Femur (tissue), 1 donor: ENCODE measurements around the gene FNDC8.
A peak's percentile ranks its signal among the peaks of the same experiment; 100 is the strongest.
"Not testable (repeated sequence)": the region's sequence is repeated elsewhere in the genome, so short reads cannot be mapped to it uniquely, and the experiment has no call there.

Experiments used
- DNase-seq: peaks from one replicate; pipeline ENCODE4 v3.0.0-alpha.2; 2017

FNDC8 gene

GRCh38 chr17:35144840-35145239 lies 23.4 kb downstream of the FNDC8 start:
- no peak for DNase-seq

GRCh38 chr17:35146214-35146833 lies 24.9 kb downstream of the FNDC8 start:
- DNase-seq, result no peak

DNA sequence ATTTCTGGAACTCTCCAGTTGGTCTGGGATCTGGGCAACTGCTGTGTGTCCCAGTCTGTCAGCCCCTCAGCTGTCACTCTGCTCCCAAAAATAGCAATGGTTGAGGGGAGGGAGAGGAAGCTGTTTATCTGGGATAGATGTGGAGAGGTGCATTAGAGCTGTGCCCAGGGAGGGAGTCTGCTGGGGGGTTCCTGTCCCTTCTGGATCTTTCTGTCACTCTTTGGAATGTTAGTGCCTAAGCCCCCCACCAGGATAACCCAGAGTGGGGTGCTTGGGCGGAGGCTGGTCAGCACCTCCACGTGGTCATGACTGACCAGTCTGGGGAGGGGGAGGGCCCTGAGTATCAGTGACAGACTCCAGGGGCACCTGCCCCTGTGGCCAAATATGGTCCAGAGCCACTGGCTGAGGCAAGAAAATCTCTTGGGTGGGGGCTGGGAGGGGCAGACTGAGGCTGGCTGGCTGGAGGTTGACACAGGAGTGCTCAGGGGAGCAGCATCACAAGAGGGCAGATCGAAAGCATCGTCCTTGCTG lies 26.0 kb downstream of the FNDC8 start, which contains the start of gene UNC45B:
UNC45B (plus strand) TSS at position 443 of the 531 bp plus-strand sequence. CDS start 447 bp downstream, outside the sequence.
- DNase-seq, result peak; percentile 62

DNA sequence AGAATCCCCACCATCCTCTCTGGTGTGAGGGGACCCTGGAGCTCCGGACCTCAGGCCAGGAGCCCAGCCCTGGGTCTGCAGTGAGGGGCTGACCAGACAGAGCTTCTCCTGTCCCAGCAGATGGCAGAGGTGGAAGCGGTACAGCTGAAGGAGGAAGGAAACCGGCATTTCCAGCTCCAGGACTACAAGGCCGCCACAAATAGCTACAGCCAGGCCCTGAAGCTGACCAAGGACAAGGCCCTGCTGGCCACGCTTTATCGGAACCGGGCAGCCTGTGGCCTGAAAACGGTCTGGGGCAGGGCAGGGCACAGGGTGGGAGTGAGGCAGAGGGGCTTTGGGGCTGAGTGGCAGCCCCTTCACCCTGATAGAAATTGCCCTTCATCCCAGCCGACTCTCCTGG lies 26.7 kb downstream of the FNDC8 start:
- no peak for DNase-seq

DNA sequence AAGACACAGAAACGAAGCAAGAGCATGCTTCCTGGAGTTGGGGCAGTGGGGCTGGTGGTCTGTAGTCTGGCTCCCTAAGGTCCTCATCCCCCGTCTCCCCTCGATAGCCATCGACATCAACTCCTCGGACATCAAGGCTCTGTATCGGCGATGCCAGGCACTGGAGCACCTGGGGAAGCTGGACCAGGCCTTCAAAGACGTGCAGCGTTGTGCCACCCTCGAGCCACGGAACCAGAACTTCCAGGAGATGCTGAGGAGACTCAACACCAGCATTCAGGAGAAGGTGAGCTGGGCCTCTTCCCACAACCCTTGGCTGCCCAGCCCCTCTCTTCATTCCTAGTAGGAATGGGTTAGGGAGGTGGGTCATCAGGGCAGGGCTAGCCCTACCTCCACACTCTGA lies 28.5 kb downstream of the FNDC8 start:
- DNase-seq, result no peak

- DNase-seq, result not testable (repeated sequence)
Measured at GRCh38 chr17:35151080-35151479, 29.7 kb downstream of the FNDC8 start.

- no peak for DNase-seq
Measured at GRCh38 chr17:35152421-35153140, 31.2 kb downstream of the FNDC8 start.

- no peak for DNase-seq
Measured at GRCh38 chr17:35154196-35155165, 33.1 kb downstream of the FNDC8 start.

- DNase-seq, result no peak
Measured at GRCh38 chr17:35155246-35155645, 33.8 kb downstream of the FNDC8 start.

DNA sequence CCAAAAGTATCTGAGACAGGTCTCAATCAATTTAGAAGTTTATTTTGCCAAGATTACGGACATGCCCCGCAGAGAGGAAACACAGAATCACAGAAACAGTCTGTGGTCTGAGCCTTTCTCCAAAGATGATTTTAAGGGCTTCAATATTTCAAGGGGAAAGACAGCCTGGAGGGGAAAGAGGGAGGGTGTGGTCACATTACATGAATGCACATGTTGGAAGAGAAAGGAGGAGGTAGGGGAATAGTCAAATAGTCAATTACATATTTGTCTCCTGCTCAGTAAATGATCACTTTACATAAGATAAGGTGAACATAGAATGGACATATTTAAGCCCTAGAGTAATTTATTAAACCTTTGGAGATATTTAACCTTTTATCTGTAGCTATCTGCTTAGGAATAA lies 38.5 kb downstream of the FNDC8 start:
- DNase-seq, result no peak

GRCh38 chr17:35160354-35161201 lies 39.2 kb downstream of the FNDC8 start:
- no peak for DNase-seq

- no peak for DNase-seq
Measured at GRCh38 chr17:35161281-35161761, 39.9 kb downstream of the FNDC8 start.

- no peak for DNase-seq
Measured at GRCh38 chr17:35162755-35163154, 41.3 kb downstream of the FNDC8 start.

DNA sequence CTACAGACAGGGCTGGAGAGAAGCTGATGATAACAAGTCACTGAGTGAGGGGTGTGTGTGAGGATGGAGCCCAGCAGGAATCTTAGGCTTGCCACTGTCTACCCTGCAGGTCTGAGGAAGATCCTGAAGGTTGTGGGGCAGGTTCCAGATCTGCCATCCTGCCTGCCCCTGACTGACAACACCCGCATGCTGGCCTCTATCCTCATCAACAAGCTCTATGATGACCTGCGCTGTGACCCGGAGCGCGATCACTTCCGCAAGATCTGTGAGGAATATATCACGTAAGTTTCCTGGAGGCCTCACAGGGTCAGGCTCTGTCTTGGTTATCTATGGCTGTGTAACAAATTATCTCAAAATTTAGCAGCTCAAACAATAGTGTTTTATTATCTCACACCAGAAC lies 42.5 kb downstream of the FNDC8 start:
- no peak for DNase-seq

DNA sequence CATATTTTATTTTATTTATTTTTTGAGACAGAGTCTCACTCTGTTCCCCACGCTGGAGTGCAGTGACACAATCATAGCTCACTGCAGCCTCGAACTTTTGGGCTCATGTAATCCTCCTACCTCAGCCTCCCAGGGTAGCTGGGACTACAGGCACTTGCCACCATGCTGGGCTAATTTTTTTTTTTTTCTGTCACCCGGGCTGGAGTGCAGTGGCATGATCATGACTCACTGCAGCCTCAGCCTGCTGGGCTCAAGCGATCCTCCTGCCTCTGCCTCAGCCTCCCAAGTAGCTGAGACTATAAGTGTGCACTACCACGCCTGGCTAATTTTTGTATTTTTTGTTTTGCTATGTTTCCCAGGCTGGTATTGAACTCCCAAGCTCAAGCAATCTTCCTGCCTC lies 43.3 kb downstream of the FNDC8 start:
- DNase-seq, result no peak

DNA sequence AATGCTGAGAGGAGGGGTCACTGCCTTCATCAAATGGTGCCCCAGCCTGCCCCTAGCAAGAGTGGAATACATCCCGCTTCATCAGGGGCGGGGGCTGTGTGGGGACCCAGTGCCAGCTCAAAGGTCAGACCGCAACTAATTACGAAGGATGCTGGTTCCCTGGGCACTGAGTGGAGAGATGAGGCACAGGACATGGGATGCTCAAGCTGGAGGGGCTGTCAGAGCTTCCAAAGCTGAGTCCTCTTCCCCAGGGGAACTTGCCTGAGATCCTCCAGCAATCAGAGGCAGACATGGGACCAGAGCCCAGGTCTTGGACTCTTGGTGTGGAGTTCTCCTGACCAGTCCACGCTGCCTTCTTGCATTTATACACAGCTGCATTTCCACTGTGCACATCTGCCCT lies 45.1 kb downstream of the FNDC8 start:
- DNase-seq, result no peak

GRCh38 chr17:35167046-35167445 lies 45.6 kb downstream of the FNDC8 start:
- no peak for DNase-seq

DNA sequence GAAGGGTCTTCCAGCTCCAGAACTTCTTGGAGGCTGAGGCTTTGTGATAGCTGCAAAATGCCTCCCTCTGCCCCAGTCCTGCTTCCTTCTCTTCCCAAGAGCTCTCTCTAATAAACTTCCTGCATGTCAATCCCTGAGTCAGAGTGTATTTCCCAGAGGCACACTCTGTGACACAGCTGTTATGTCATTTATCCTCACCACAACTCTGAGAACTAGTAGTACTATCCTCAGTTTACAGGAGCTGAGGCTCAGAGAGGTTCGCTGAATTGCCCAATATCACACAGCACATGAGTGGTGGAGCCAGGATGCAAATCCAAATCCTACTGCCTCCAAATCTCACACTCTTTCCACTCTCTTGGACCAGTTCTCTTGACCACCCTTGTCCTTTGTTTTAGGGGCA lies 46.3 kb downstream of the FNDC8 start:
- no peak for DNase-seq

GRCh38 chr17:35169835-35170363 lies 48.5 kb downstream of the FNDC8 start:
- DNase-seq, result no peak

DNA sequence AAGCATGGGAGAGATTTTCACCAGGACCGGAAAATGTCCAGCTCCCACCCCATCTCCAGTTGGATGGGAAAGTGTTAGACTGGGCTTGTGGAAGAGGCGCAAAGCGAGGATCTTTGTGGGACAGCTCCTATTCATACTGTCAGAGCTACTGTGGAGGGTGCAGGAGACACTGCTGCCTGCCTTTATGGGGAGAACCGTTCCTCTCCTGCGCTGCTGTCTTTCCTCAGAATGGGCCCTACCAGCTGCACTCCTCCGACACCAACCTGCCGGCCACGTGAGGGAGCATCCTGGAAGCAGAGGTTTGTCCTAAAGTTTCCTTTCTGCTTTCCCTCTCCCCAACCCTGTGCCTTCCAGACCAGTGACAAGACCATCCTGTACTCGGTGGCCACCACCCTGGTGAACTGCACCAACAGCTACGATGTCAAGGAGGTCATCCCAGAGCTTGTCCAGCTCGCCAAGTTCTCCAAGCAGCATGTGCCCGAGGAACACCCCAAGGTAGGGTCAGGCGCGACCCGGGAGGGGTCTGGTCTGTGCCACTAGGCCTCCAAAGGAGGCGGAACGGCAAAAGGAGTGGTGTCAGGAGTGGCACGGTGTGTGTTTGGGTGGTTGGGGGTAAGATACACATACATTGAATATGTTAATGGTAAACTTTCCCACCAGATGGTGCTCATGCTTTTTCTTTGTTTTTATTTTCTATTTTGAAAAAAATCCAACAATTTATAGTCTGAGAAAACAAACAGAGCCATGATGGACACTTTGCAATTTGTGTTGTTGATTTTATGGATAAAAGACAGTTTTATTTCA lies 49.8 kb downstream of the FNDC8 start:
- DNase-seq, result no peak

- no peak for DNase-seq
Measured at GRCh38 chr17:35171834-35172233, 50.4 kb downstream of the FNDC8 start.
